Posterior cingulate gyrus (tissue), 11 donors: ENCODE measurements around the gene AFAP1L2.
A peak's percentile ranks its signal among the peaks of the same experiment; 100 is the strongest.
"Not testable (repeated sequence)": the region's sequence is repeated elsewhere in the genome, so short reads cannot be mapped to it uniquely, and the experiment has no call there.

Experiments used
- DNase-seq, 10 donors: peaks; one replicate each; pipeline versions ENCODE4 v3.0.0 to v3.0.0-alpha.2; 2020 to 2021; ENCODE audit warnings: mixed read lengths in 3 of 10
- intact Hi-C: fragments of 100-400 bp; cut with DNase I; formaldehyde crosslinking; loops from one replicate; pipeline ENCODE4 v1.15.1; 2023

The AFAP1L2 gene

DNA sequence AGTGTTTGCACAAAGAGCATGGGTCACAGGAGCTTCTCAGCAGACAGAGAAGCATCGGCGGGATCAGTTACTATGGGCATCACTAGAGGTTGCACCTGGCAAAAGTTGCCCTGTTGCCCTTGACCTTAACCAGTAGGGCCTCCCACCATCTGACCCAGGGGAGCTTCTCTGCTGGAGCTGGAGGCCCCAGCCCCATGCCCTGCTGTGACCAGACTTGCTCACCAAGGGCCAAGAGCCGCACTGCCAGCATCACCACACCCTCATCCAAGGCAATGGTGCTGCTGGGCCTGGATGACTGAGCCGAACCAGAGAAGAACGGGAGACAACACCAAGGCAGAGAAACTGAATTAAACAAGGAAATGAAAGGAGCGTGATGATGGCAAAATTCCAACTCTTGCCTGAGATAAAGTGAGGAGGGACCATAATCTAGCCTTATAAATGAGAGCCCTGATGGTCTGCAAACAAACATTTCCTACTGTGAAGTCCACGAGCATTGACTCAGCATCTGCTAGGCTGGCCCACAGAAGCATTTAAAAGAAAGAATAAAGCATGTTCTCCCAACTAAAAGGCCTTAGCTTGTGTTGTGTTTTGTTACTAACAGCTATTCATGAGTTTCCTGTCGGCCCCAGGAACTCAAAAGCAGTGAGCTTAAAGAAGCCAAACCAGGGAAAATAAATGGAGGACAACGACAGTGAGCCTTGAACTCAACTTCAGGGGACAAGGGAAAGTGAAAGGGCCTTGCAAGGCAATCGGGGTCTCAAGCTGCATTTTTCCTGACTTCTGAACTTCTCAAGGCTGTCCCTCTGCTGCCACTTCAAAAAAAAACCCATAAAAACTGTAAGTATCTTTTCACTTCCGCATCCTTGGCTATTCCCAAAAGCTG is 60.4 kb downstream of the AFAP1L2 start:
- peak in 1 of 10 donors; percentile 16 for DNase-seq
- intact Hi-C loops, result no loop called here

DNA sequence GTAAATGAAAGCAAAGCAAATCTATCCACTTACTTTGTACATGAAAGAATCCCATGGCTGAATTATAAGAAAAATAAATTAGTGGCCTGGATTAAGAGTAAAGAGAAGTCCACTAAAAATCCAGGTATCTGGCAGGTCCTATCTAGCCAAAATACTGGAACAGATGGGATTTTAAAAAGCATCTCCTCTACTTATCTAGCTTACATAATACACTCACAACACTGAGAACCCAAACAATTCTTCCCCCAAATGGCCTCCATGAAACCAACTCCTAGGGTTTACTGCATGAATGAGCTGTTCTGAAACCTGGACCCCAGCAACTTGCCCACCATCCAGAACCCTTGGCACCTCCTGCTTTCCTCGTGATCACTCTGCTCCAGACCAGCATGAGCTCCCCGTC is 61.3 kb downstream of the AFAP1L2 start:
- intact Hi-C loops, result no loop called here

DNA sequence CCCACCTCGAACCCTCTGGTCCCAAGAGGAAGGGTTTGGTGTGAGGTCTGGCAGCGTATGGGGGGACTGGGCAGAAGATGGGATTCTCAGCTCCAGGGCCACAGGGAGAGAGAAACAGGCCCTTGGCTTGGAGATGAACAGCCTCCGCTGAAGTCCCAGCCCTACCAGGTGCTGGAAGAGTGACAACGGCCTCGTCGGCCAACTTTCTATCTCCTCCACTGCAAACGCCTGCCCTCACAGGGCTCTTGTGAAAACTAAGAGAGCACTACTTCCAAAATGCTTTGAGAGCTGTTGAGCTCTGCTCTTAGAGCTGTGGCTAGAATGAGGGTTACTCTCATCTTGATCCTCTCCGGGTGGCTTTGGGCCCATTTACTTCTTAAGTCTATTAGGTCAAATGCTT is 63.5 kb downstream of the AFAP1L2 start:
- no peak for DNase-seq
- intact Hi-C loops, result no loop called here

More for the DNA sequence above, 61.3 kb downstream of the AFAP1L2 start:
- DNase-seq, result no peak

DNA sequence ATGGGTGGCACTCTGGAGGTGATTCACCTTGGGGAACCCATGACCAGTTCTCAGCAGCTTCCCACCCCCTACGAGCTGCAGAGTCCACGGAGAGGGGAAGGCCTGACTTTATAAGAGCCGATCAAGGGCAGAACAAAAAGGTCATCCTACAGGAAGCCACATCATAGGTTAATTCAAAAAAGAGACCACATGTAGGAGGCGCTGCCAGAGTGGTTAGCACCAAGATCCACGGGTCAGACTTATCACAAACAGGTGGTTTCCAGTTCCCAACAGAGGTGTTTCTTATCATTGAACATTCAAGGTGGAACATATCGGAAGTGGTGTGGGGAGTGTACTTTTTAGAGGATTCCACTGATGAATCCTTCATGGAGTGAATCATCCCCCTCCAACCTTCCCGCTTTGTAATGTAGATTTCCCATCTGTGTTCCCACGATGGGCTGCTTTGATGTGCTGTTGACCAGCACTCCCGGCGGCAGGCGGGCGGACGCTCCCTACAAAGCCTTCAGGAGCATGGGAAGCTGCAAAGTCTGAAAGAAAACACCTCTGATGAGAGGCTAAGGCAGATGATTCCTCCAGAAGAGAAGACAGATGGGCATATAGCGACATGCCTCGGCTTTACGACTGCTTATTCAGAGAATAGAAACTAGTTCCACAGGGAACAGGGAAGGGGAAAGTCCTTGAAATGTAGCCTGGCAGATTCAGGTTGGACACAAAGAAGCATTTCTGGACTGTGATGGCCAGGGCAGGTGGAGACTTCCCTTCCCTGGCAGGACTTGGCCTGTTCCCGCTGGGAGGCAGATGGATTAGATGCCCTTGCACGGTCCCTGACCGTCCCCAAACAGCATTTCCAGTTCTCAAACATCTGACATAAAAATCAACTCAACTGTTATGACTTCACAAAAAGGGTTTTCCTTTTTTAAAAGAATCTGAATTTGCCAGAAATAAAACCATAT is 66.5 kb downstream of the AFAP1L2 start:
- peak in 1 of 10 donors; percentile 35 for DNase-seq
- intact Hi-C loops, result no loop called here

DNA sequence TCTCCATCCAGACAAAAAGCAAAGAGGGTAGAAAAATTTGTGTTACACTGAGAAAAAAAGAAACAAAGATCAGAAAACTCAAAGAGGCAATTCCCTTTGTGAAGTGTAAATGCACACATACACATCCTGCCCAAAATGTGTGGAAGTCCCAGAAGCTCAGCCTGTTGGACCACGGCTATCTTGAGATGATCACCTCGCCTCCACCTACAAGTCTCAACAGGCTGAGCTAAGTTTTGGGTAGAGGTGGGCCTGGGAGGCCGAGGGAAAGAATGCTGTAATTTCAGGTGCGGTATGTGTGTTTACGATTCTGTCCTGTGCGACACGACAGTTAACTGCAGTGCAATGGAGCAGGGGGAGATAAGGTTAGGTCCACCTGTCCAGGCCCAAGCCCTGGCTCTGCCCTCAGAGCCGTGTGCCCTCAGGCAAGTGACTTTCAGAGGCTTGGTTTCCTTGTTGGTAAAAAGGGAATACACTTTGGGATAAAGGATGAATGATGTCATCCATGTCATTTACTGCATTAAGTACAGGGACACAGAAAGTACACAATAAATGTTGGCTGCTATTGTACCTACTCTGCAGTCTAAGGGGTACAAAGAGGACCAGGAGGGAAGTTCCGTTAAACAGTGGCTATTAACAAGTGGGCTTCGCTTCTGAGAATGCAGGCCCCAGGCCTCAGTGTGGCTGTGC is 67.3 kb downstream of the AFAP1L2 start:
- DNase-seq, result no peak
- intact Hi-C loops, result no loop called here

DNA sequence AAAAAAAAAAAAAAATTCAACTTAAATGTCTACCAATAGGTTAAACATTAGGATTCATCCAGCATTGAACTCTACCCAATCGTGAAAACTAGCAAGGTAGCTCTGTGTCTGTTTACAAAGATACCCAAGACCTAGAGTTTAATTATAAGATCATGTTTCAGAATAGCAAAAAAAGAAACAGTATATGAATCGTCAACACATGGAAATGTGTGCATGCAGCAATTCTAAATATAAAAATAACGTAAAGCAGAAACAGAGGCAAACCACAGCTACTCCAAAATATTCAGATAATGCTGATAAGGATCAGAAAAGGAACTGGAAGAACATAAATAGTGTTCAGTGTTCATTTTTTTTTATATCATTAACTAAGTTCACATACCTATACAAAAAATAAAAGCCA is 68.7 kb downstream of the AFAP1L2 start:
- intact Hi-C loops, result no loop called here

DNA sequence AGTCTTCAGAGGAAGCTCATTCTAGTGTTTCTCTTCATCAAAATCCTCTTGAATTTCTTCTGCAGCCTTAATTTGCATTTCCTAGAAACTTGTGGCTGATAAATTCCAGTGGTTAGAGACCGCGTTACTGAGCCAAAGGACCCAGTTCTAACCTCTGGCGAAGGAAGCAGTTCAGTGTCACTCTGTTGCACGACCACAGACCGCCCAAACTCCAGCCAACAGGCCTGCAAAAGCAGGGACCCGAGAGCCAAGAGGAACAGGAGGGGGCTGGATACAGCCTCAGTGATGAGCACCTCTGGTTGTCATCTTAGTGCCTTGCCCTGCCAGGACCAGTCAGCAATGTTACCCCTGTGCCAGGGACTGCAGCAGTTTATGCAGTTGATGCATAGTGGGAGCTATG is 70.0 kb downstream of the AFAP1L2 start:
- DNase-seq, result no peak
- intact Hi-C loops, result no loop called here

More for the DNA sequence above, 68.7 kb downstream of the AFAP1L2 start:
- no peak for DNase-seq

DNA sequence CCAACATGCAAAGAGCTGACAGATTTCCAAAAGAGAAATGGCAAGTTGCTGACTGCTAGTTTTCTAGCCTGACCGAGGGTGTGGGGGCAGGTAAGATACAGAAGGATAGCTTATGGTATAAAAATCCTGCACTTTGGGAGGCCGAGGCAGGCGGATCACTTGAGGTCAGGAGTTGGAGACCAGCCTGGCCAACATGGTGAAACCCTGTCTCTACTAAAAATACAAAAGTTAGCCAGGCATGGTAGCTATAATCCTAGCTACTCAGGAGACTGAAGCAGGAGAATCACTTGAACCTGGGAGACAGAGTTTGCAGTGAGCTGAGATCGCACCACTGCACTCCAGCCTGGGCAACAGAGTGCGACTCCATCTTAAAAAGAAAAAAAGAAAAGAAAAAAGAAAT is 70.9 kb downstream of the AFAP1L2 start:
- DNase-seq, intact Hi-C loops: not testable (repeated sequence)

DNA sequence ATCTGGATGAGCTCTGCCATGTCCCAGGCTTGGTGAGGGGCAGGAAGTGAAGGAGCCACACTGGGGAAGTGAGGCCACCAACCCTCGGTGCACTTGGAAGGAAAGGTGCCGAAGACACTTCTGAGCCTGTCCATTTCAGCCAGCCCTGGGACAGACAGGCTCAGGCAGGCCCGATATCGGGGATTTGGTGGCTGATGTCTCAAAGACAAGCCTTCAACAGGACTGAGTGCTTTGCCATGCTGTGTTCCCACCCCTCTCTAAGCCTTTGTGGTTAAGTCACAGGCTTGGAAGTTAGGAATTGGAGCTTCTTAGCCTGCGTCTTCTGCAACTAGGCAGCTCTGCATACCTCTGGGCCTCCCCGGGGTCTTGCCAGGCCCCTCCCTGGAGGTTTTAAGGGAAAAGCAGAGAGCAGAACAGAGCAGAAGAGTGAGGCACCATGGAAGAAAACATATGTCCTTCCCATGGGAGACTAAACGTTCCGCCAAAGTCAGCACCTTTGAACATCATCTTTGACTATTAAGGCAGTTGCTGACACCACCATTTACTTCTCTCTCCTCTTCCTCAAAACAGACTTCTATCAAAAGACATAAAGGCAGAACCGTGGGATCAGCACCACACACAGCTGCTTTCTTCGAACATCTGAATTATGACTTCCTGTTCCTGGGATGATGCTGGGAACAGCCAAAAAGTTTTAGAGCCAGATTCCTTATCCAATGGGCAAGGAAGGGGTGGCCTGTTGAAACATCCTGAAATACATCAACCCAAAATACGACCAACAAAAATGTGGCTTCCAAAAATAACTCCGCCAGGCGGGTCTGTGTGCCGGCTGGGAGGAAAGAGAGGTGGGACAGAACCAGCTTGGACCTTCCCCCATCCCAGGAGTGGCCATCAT is 71.8 kb downstream of the AFAP1L2 start:
- DNase-seq, result no peak
- intact Hi-C loops, result no loop called here

DNA sequence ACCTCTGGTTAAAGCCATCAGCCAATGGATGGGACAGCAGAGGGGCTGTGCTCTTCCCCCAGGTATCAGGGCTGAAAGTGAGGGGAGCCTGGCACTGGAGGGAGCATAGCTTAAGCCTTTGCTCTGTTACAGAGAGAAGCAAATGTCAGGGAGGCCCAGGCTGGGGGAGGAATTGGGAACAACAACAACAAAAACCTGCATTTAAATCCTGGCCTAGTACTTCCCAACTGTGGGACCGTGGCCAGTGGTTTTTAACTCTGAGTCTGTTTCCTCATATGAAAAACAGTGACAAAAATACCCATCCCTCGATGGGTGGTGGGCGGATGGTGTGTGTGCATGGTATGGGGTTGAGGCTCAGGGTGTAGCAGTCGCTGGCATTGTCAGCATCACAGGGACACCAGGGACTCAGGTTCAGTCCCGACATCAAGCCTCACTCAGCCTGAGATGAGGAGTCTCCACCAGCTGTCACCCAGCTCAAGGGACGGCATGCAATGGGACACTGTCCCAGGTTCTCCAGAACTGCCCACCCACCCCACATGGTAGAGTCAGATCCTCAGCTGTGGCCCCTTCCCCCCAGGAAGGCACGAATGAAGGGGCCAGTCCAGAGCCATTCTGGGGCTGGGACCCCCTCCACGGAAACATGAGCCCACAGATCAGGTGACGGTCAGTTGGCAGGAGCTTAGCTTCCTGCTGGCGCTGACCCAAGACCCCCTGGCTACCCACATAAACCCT is 74.5 kb downstream of the AFAP1L2 start:
- intact Hi-C loops, result no loop called here
- DNase-seq, result no peak

DNA sequence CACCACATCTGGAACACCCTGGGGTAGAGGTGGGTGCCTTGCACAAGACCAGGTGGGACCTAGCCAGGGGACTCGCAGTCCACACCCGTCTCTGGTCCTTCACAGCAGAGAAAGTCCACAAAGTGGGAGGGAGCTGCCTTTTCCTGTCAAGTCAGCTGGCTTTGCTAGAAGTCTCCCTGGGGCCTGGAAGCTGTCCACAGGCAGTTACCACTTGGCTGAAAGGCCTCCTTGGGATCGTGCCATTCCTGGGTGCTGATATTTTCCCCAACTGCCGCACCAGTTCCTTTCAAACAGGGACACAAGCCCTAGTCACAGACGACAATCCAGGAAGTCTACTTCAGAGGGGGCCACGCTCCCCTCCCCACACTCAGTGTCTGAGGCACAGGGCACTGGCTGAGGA is 75.4 kb downstream of the AFAP1L2 start:
- peak in 1 of 10 donors; percentile 23 for DNase-seq
- intact Hi-C loops, result no loop called here

DNA sequence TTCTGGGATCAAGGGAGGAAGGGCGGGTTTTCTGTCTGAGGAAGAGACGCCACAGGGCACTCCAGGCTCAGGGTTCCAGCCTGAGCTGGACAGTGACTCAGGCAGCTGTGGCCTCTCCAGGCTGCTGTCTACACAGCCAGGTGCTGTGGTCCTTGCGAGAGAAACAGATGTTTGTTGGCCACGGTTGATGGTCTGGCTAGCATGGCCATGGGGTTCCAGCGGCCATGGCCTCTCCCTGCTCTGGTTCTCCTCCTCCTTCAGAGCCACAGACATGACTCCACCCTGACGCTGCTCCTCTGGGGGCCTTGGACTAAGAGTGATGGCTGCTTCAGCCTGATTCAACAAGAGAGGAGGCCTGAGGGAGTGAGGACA is 75.9 kb downstream of the AFAP1L2 start:
- no peak for DNase-seq
- intact Hi-C loops, result no loop called here

DNA sequence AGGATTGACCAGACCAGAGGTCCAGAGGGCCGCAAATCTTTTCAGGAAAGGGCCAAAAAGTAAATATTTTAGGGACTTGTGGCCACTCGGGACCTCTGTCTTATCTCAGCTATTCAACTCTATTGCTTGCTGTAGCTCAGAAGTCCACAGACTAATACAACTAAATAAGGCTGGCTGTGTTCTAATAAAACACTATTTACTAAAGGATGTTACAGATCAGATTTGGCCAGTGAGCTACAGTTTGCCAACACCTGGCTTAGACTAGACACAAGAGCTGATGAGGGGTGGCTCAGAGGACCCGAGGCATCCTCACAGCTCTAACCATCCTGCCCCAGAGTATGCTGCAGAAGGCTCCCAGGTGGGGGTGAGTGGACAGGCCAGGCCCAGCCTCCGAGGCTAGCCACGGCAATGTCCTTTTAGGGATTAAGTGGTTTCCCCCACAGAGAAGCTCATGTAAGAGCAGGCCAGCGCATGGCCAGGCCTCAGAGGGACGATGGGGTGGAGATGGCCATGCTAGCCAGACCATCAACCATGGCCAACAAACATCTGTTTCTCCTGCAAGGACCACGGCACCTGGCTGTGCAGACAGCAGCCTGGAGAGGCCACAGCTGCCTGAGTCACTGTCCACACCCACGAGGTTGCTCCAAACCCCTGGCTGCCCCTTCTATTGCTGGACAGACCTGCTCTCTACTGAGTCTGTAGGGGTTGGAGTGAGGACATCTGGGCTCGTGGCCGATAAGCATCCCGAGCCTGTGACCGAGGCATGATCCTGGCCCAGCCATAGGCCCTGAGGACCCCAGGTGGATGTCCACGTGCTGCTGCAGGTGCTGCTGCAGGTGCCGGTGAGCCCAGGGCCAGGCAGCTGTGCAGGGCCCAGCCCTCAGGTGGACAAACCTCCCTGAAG is 76.5 kb downstream of the AFAP1L2 start:
- DNase-seq, result no peak
- intact Hi-C loops, result no loop called here

DNA sequence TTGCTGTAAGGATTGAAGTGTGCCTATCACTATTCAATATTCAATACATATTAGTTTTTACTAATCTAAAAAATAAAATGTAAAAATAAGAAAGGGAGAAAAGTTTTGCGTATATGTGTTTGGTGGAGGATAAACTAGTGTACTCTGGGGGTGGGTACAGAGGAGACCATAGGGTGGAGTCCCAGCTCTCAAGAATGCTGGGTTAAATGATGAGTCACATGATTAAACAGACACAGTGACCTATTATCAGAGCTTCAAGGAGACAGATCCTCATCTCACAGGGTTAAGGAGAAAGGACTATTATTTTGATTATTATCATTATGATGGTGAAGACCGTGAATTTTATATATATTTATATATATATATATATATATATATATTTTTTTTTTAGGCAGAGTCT is 77.5 kb downstream of the AFAP1L2 start:
- DNase-seq, result no peak
- intact Hi-C loops, result no loop called here

DNA sequence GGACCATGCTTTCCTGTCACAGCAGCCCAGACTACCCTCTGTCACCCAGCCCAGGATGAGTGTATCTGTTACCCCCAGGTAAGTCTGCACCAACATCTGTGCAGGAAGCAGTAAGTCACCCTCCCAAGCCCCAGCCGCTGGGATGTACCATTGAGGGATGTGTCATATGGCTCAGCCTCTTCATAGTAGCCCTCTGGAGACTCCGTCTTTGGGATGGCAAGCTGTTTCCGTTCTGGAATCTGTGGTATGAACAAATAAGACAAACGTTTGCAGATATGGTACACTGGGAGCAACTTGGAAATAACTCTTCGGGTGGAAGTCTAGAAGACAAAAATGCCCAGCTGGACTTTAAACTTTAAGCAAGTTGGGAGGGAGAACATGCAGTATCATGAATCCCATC is 81.3 kb downstream of the AFAP1L2 start:
- no peak for DNase-seq
- intact Hi-C loops, result no loop called here

DNA sequence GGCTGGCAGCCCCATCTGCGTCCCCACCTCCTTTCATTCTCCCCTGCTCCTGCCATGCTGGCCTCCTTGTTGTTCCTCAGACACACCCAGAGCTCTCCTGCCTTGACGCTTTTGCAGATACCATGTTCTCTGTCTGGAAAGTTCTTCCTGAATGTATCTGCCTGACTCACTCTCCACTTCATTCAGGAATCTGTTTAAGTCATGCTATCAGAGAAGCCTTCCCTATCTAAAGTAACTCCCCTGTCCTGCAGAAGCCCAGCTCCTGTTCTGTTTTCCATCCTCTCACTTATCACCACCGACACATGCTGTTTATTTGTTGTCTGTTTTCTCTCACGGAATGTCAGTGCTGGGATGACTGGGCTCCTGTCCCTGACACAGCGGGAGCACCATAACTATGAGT is 82.0 kb downstream of the AFAP1L2 start:
- intact Hi-C loops, result no loop called here
- peak in 1 of 10 donors; percentile 15 for DNase-seq

DNA sequence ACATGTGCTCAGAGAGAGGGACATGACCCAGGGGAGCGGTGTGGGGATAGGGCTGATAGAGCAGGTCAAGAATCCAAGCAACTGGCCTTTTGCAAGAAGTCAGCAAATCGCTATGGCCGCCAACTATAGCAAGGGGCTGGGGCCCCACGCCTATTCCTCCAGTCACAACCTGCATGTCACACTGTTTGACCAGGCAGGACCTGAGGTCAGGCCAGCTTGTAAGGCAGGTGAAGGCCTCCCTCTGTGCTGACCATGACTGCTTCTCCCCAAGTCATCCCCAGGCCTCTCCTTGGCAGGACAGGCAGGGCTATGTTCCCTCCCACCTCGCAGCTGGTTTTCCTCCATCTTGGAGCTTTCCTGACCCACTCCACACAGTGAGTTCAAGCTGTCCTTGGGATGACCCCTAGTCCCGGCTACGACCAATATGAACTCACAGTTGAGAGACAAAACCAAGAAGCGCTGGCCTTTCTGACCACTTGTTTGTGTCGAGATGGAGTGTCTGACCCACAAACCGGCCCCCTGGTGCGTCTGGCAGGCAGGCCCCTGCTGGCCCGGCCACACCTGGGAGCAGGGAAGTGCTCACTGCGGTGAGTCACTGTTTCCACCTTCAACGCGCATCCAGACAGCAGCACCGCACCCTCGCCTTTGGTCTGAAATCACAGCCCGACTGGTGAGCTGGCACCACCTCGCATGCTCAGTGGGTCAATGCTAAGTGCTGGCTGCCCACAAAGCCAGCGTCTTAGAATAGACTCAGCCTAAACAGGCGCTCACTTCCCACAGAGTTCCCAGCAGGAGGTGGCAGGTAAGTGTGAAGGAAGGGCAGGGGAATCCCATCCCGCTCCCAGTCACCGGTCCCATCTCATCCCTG is 83.8 kb downstream of the AFAP1L2 start:
- intact Hi-C loops, result no loop called here
- DNase-seq, result peak in 1 of 10 donors; percentile 63
